ENCODE data around the gene PECR.

The PECR gene

GRCh38 chr2:216064014-216064630 lies 17.5 kb downstream of the PECR start:
- Histone ChIP-seq H3K27me3 (ENCODE audit: control insufficient read depth, insufficient read depth, low read length) (no peaks in the 10 kb centered on the region), H3K9me3 (ENCODE audit: control insufficient read depth, low read length) (no peaks in the 10 kb centered on the region), H3K9ac (no peak overlapping the region), H3K4me2 (ENCODE audit: low read length) (no peak overlapping the region), H2AFZ (no peak overlapping the region), H3K79me2 (no peaks in the 10 kb centered on the region), H3K4me1 (no peaks in the 10 kb centered on the region), H3K4me3 (ENCODE audit: low read depth, low read length) (no peak overlapping the region), H3K27ac (no peak overlapping the region), H3K36me3 (ENCODE audit: control insufficient read depth, insufficient read depth, low read length) (no peaks in the 10 kb centered on the region)
- no peak for TF ChIP-seq CTCF (IDR thresholded peaks at IDR 0.05)

GRCh38 chr2:216059233-216059834 lies 22.3 kb downstream of the PECR start:
- no peaks in the 10 kb centered on the region for H3K36me3 ChIP-seq (ENCODE audit: control insufficient read depth, insufficient read depth, low read length)

GRCh38 chr2:216057688-216058193 lies 23.9 kb downstream of the PECR start:
- no peaks in the 10 kb centered on the region for H3K4me1 ChIP-seq
- no peak overlapping the region for H3K27ac ChIP-seq
- no peaks in the 10 kb centered on the region for H3K79me2 ChIP-seq
- H3K27me3 ChIP-seq (ENCODE audit: control insufficient read depth, insufficient read depth, low read length), result no peaks in the 10 kb centered on the region
- H3K9me3 ChIP-seq (ENCODE audit: control insufficient read depth, low read length), result no peaks in the 10 kb centered on the region
- H2AFZ ChIP-seq, result no peak overlapping the region
- H3K4me2 ChIP-seq (ENCODE audit: low read length), result no peak overlapping the region
- no peaks in the 10 kb centered on the region for H3K36me3 ChIP-seq (ENCODE audit: control insufficient read depth, insufficient read depth, low read length)
- no peak overlapping the region for H3K4me3 ChIP-seq (ENCODE audit: low read depth, low read length)
- no peak overlapping the region for H3K9ac ChIP-seq
- TF ChIP-seq CTCF (IDR thresholded peaks at IDR 0.05), result no peak

More at GRCh38 chr2:216059233-216059834, 22.3 kb downstream of the PECR start:
- no peak for TF ChIP-seq CTCF (IDR thresholded peaks at IDR 0.05)
- no peak overlapping the region for H3K4me2 ChIP-seq (ENCODE audit: low read length)
- no peaks in the 10 kb centered on the region for H3K9me3 ChIP-seq (ENCODE audit: control insufficient read depth, low read length)
- H3K79me2 ChIP-seq, result no peaks in the 10 kb centered on the region
- no peak overlapping the region for H3K9ac ChIP-seq
- no peaks in the 10 kb centered on the region for H3K27me3 ChIP-seq (ENCODE audit: control insufficient read depth, insufficient read depth, low read length)
- H3K4me1 ChIP-seq, result no peaks in the 10 kb centered on the region
- H3K4me3 ChIP-seq (ENCODE audit: low read depth, low read length), result no peak overlapping the region
- H2AFZ ChIP-seq, result no peak overlapping the region
- H3K27ac ChIP-seq, result no peak overlapping the region

GRCh38 chr2:216056739-216057138 lies 24.9 kb downstream of the PECR start:
- no peak overlapping the region for H3K4me2 ChIP-seq (ENCODE audit: low read length)
- no peaks in the 10 kb centered on the region for H3K4me1 ChIP-seq
- H3K36me3 ChIP-seq (ENCODE audit: control insufficient read depth, insufficient read depth, low read length), result no peaks in the 10 kb centered on the region
- no peak overlapping the region for H2AFZ ChIP-seq
- H3K27ac ChIP-seq, result no peak overlapping the region
- no peak overlapping the region for H3K4me3 ChIP-seq (ENCODE audit: low read depth, low read length)
- H3K9me3 ChIP-seq (ENCODE audit: control insufficient read depth, low read length), result no peaks in the 10 kb centered on the region
- no peaks in the 10 kb centered on the region for H3K79me2 ChIP-seq
- TF ChIP-seq CTCF (IDR thresholded peaks at IDR 0.05), result no peak
- no peaks in the 10 kb centered on the region for H3K27me3 ChIP-seq (ENCODE audit: control insufficient read depth, insufficient read depth, low read length)
- H3K9ac ChIP-seq, result no peak overlapping the region

- no peaks in the 10 kb centered on the region for H3K9me3 ChIP-seq (ENCODE audit: control insufficient read depth, low read length)
- no peak overlapping the region for H3K9ac ChIP-seq
- no peaks in the 10 kb centered on the region for H3K27me3 ChIP-seq (ENCODE audit: control insufficient read depth, insufficient read depth, low read length)
- no peak for TF ChIP-seq CTCF (IDR thresholded peaks at IDR 0.05)
- no peak overlapping the region for H2AFZ ChIP-seq
- H3K79me2 ChIP-seq, result no peaks in the 10 kb centered on the region
- no peaks in the 10 kb centered on the region for H3K4me1 ChIP-seq
- H3K4me3 ChIP-seq (ENCODE audit: low read depth, low read length), result no peak overlapping the region
- H3K27ac ChIP-seq, result no peak overlapping the region
- H3K36me3 ChIP-seq (ENCODE audit: control insufficient read depth, insufficient read depth, low read length), result no peaks in the 10 kb centered on the region
- H3K4me2 ChIP-seq (ENCODE audit: low read length), result no peak overlapping the region
These were observed 25.9 kb downstream of the PECR start for GRCh38 chr2:216055680-216056079.
